MCF 10A (cell line): ENCODE data around the gene CATSPERZ. TPM values are rescaled to one million over a fixed set of nuclear protein-coding genes. Genes with fewer than 3 reads are reported as not detected.

ENCODE experiments used
- BruUV-seq: library from RNA; stranded (reverse); fragments of 400-500 nt; replicated peaks from 2 replicates; lab custom pipeline; 2021; lab: Mats Ljungman, UMichigan
- CTCF ChIA-PET: fragments of 300-600 bp; sonication (Branson Sonifier 250); formaldehyde crosslinking; extraction: SDS; loops from one replicate; lab custom pipeline; 2021; ENCODE audit warnings: antibody characterized with exemption, inconsistent platforms; lab: Yijun Ruan, JAX
- POLR2A ChIA-PET: fragments of 300-600, 350-650 bp; sonication (Branson Sonifier 250); formaldehyde crosslinking; extraction: SDS; loops from one replicate; lab custom pipeline; 2020; ENCODE audit warnings: antibody characterized with exemption, inconsistent platforms; lab: Yijun Ruan, JAX
- DNase-seq: peaks from one replicate; pipeline ENCODE4 v3.0.0-alpha.2; 2018; ENCODE audit not compliant: unreplicated experiment
- H3K27ac Mint-ChIP-seq: one replicate; pipeline ENCODE4 v1.8.0; 2022; ENCODE audit warnings: mild to moderate bottlenecking, low read depth, mixed read lengths; ENCODE audit not compliant: unreplicated experiment
- H3K27me3 Mint-ChIP-seq: one replicate; pipeline ENCODE4 v1.8.0; 2022; ENCODE audit warnings: mixed read lengths; ENCODE audit not compliant: insufficient read depth, unreplicated experiment
- H3K36me3 Mint-ChIP-seq: one replicate; pipeline ENCODE4 v1.8.0; 2022; ENCODE audit warnings: mild to moderate bottlenecking, moderate library complexity, mixed read lengths; ENCODE audit not compliant: insufficient read depth, unreplicated experiment
- H3K4me1 Mint-ChIP-seq: one replicate; pipeline ENCODE4 v1.8.0; 2022; ENCODE audit warnings: mixed read lengths; ENCODE audit not compliant: insufficient read depth, unreplicated experiment
- H3K4me3 Mint-ChIP-seq: one replicate; pipeline ENCODE4 v1.8.0; 2022; ENCODE audit warnings: mild to moderate bottlenecking, moderate library complexity, mixed read lengths; ENCODE audit not compliant: unreplicated experiment
- H3K9me3 Mint-ChIP-seq: one replicate; pipeline ENCODE4 v1.8.0; 2022; ENCODE audit warnings: mixed read lengths; ENCODE audit not compliant: unreplicated experiment
- CTCF ChIP-seq: fragments of 200-600 bp; IDR thresholded peaks from one replicate; pipeline ENCODE4 v1.8.0; 2022; ENCODE audit warnings: antibody characterized with exemption, mild to moderate bottlenecking; ENCODE audit not compliant: unreplicated experiment
- intact Hi-C: fragments of 100-400 bp; cut with micrococcal nuclease; formaldehyde crosslinking; loops from 2 replicates; pipeline ENCODE4 v1.14.1; 2022
- total RNA-seq: library from RNA; stranded (reverse); gene quantifications from 2 replicates; pipeline ENCODE4 v1.2.3, GENCODE V29; 2022

The CATSPERZ gene
- total RNA-seq, 1 experiment from 2014 or later: 0.68 TPM

- peak; percentile 77 for DNase-seq
- Mint-ChIP-seq H3K4me1 (peaks cover 41% of the 10 kb centered on the region), H3K36me3 (peaks cover 59% of the 10 kb centered on the region), H3K4me3 (peak overlapping the region; percentile 86), H3K27ac (peak overlapping the region; percentile 93), H3K9me3 (no peaks in the 10 kb centered on the region), H3K27me3 (no peaks in the 10 kb centered on the region)
- ChIA-PET CTCF (interaction anchor here (0.5 to 10.2 kb wide), 17 partner anchors 9 to 184 kb away, joined by 3 to 148 read pairs (median 6); partner anchors contain the start of gene RPS6KA4), POLR2A (interaction anchor here (0.6 to 5.8 kb wide), 20 partner anchors 8 to 1696 kb away, joined by 3 to 285 read pairs (median 12); partner anchors contain the start of genes B3GAT3, BAD, CCDC88B and ESRRA)
- intact Hi-C loops: loop anchor here (1.0 kb wide), 1 partner anchor 39 kb away; no protein-coding TSS in a partner anchor
- TF ChIP-seq CTCF: no peak
- BruUV-seq: TSS peak; percentile 100
Measured at GRCh38 chr11:64316672-64317324, 16.6 kb downstream of the CATSPERZ start.

- no TSS peak for BruUV-seq
- intact Hi-C loops: loop anchor here (1.0 kb wide), 1 partner anchor 38 kb away; no protein-coding TSS in a partner anchor
- Mint-ChIP-seq H3K4me3 (peak within 1 kb of the TSS; percentile 86), H3K9me3 (no peaks in the 10 kb centered on the region), H3K27ac (peak within 1 kb of the TSS; percentile 93), H3K36me3 (peaks cover 65% of the 10 kb centered on the region), H3K27me3 (no peaks in the 10 kb centered on the region), H3K4me1 (peaks cover 43% of the 10 kb centered on the region)
- POLR2A ChIA-PET: interaction anchor here (0.6 to 5.8 kb wide), 33 partner anchors 8 to 1922 kb away, joined by 3 to 285 read pairs (median 4); partner anchors contain the start of genes B3GAT3, BAD, CCDC88B and COX8A
- DNase-seq: peak; percentile 99
- CTCF ChIA-PET: interaction anchor here (0.5 to 10.2 kb wide), 18 partner anchors 9 to 184 kb away, joined by 3 to 148 read pairs (median 7); partner anchors contain the start of gene RPS6KA4
- no peak for TF ChIP-seq CTCF
Measured at GRCh38 chr11:64317325-64317960, 17.3 kb downstream of the CATSPERZ start, which contains the start of gene TRMT112. Gene TRMT112, minus strand, starts transcription at chr11:64317559. Its CDS starts 33 bp downstream, at chr11:64317526.

- Mint-ChIP-seq H3K27ac (peak within 1 kb of the TSS; percentile 93), H3K36me3 (peaks cover 65% of the 10 kb centered on the region), H3K4me3 (peak within 1 kb of the TSS; percentile 86), H3K27me3 (no peaks in the 10 kb centered on the region), H3K4me1 (peaks cover 36% of the 10 kb centered on the region), H3K9me3 (no peaks in the 10 kb centered on the region)
- no peak for TF ChIP-seq CTCF
- BruUV-seq: TSS peak; percentile 47
- POLR2A ChIA-PET: interaction anchor here (0.6 to 5.8 kb wide), 33 partner anchors 9 to 1923 kb away, joined by 3 to 285 read pairs (median 4); partner anchors contain the start of genes B3GAT3, BAD, CCDC88B and COX8A
- CTCF ChIA-PET: interaction anchor here (0.6 to 10.2 kb wide), 18 partner anchors 9 to 183 kb away, joined by 3 to 148 read pairs (median 7); partner anchors contain the start of gene RPS6KA4
- intact Hi-C loops: loop anchor here (1.0 kb wide), 3 partner anchors 13 to 37 kb away; no protein-coding TSS in a partner anchor
- DNase-seq: peak; percentile 96
Measured at GRCh38 chr11:64317961-64318765, 18.0 kb downstream of the CATSPERZ start, which contains the start of gene PRDX5. Gene PRDX5, plus strand, starts transcription at chr11:64318121. Its CDS starts 95 bp downstream, at chr11:64318216.
